GM21515 (cell line): Measurements from ENCODE around the gene AKNA.

Experiments
- ATAC-seq: cut with Tn5 transposase; IDR thresholded peaks from one replicate; pipeline ENCODE4 v1.9.1; 2021; ENCODE audit not compliant: unreplicated experiment

Gene AKNA

GRCh38 chr9:114376586-114377445 is 11.0 kb downstream of the AKNA start:
- ATAC-seq = no peak

GRCh38 chr9:114375386-114376175 is 12.2 kb downstream of the AKNA start:
- ATAC-seq = no peak

DNA sequence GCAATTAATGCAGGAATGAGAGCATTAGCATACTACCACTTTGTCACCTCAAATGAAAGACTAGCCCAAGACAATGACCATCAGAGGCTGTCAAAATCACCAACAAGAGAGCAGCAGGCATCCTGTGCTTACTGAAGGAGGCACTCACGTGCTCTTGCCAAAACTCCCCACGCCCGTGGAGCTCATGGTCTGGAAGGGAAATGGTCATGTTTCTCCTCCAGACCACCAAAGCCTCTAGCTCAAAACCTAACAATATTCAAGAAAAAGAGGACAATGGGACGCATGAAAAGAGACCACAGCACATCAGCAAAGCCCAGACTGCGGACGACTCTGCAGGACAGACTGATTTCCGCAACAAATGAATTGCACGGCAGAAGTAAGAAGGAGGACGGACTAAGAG is 12.8 kb downstream of the AKNA start:
- ATAC-seq = no peak

GRCh38 chr9:114373960-114374730 is 13.6 kb downstream of the AKNA start:
- ATAC-seq = no peak

DNA sequence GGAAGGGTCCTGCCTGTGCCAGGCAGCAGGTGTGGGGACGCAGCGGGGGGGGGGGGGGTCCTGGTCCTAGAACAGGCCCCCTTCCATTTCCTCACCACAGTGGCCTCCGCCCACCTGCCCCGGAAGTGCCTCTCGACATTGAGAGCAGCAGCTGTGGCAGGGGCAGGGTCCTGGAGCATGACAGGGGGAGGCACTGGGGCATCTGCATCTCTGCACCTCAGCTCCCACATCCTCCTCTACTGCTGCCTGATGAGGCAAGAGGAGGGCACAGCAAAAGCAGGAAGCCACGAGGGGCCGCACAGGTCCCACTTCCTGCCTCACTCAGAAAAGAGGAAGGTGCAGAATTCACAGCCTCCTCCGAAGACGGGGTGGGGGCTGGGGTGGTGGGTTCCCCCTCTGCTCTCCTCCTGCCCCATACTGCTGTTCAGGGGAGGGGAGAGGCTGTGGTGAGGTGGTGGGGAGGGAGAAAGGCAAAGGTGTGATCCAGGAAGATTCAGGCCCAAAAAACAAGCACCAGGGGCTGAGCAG is 14.8 kb downstream of the AKNA start:
- ATAC-seq = peak; percentile 89

- no peak for ATAC-seq
These were observed 15.5 kb downstream of the AKNA start for GRCh38 chr9:114371973-114372917.

- ATAC-seq = no peak
These were observed 16.3 kb downstream of the AKNA start for GRCh38 chr9:114371343-114371944.

DNA sequence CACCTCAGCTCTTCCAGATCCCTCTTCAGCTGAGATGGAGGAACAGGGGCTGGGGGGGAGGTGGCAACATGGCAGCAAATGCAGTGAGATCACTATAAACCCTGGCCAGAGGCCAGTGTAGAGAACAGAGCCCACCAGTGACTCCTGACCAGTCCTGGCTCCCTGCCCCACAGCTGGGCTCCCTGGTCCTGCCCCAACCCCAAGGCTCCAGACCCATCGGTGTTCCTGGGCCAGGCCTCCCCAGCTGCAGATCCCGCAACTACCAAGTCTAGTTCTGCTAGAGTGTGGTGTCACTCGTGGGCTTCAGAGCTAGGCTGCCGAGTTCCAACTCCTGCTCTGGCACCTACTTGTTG is 16.8 kb downstream of the AKNA start:
- no peak for ATAC-seq

GRCh38 chr9:114370251-114370967 is 17.4 kb downstream of the AKNA start:
- no peak for ATAC-seq

DNA sequence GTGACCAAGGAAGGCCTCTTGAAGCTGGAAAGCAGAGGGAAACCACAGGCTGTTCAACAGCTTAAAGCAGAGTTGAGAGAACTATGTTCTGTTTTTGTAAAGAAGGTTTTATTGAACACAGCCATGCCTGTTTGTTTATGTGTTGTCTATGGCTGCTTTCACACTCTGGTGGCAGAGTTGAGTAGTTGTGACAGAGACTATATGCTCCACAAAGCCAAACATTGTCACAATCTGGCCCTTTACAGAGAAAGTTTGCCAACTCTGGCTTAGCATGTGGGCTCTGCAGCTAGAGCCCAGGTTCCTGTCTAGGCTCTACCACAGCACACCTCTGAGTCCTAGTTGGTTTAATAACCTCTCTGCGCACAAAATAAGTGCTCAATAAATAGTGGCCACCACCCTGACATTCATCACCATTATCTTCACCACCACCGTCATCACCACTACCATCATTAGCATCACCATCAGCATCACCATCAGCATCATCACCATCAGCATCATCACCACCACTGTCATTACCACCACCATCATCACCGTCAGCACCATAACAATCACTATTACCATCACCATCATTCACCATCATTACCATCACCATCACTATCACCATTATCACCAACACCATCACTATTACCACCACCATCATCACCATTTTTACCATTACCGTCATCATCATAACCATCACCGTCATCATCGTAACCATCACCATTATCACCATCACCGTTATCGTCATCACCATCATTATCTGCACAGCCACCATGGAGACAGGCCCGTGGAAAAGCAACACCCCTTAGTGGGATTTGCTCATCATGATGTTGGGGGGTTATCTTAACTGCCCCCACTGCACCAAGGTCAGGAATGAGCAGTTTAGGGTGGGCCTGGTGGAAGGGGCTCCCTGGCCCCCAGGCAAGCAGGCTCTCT is 18.3 kb downstream of the AKNA start:
- no peak for ATAC-seq

GRCh38 chr9:114367772-114368569 is 19.8 kb downstream of the AKNA start:
- no peak for ATAC-seq

DNA sequence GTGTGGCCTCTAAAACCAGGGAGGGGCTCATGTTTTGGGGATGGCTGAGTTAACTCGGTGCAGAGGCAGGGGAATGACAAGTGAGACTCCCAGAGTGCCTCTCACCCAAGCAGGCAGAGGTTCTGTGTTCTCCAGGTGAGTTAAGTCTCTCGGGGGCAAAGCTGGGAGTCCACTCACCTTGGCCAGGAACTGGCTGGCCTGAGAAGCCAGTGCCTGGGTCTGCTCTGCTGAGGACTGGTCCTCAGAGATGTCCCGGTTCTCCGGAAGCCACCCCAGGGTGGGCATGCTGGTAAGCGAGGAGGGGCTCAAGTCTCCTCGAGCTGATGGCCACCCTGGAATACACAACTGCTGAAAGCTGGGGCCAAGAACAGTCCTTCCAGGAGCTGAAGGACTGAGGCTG is 20.4 kb downstream of the AKNA start:
- no peak for ATAC-seq

- peak; percentile 52 for ATAC-seq
These were observed 21.3 kb downstream of the AKNA start for GRCh38 chr9:114366334-114367128.

DNA sequence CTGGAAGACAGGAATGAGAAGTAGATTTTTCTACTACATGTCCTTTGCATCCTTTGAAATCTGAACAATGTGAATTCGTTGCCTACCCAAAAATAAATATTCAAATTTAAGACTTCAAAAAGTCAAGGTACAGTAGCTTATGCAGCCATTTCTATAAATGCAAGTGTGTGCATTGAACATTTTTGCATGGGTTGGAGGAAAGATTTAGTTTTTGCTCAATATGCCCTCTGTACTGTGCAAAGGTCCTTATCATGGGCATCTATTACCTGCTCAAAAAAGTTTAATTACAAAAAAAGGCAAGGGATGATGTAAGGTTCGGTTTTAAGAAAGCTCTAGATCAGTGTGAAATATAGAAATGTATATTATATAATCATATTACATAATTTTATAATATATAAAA is 22.6 kb downstream of the AKNA start:
- no peak for ATAC-seq

GRCh38 chr9:114364134-114365041 is 23.4 kb downstream of the AKNA start:
- ATAC-seq = no peak
